ENCODE data around the gene SLC49A4. TPM values are rescaled to one million over a fixed set of nuclear protein-coding genes. Genes with fewer than 3 reads are reported as not detected.

SLC49A4 gene
- total and polyA plus RNA-seq, 12 donors = 2.2 to 40.8 (median 17.5) TPM

DNA sequence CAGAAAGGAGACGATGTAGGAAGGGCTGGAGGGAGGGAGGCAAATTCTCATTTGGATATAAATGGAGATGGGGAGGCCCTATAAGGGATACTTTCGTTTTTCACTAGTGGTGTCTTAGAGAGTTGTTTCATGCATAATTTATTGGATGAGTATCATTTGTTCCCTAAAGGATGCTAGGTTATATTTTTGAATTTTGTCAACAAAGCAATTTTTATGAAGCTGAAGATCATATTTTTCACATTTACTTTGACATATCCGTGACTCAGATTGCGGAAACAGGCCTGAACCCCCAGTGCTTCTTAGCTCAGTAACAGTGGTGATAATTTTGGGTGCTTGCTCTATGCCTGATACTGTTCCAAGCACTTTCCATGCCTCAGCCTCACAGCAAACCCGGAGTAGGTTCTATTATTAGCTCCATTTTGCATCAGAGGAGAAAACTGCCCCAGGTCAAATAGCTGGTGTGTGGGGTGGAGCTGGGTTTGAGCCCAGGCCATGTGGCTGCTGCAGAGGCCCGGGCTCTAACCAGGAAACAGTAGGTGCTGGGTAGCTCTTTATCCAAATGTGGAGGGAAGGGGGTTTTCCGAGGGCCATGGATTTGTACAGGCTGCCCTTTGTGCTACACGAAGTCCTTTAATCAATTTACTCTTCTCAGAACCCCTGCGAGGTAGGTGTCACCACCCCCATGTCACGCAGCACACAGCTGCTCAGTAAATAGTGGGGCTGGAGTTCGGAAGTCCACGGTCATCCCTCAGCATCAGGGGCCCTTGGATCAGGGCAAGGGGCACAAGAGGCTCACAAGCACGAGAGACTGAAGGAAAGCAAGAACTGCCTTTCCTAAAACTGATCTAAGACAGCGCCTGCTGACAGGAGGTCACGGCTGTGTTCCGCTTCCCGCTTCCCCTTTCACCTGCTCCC lies 99.1 kb downstream of the SLC49A4 start:
- H3K27me3 ChIP-seq = no peaks in the 10 kb centered on the region
- no peak overlapping the region for H3K4me3 ChIP-seq
- WGBS, 4 donors = 71 to 74% (median 72%) methylated on average over 16 to 17 of the region's 17 CpGs
- intact Hi-C loops (cut with DNase I) = no loop called here
- H3K27ac ChIP-seq = no peak overlapping the region
- DNase-seq = peak in 1 of 7 donors; percentile 62
- H3K9me3 ChIP-seq (replicated peaks in 1 of 3) = no peaks in the 10 kb centered on the region
- H3K4me1 ChIP-seq (replicated peaks in 1 of 2) = no peaks in the 10 kb centered on the region
- no peak for TF ChIP-seq POLR2A (IDR thresholded peaks at IDR 0.05)
- TF ChIP-seq CTCF (IDR thresholded peaks at IDR 0.05) = no peak
- no peaks in the 10 kb centered on the region for H3K36me3 ChIP-seq (replicated peaks in 1 of 2)

DNA sequence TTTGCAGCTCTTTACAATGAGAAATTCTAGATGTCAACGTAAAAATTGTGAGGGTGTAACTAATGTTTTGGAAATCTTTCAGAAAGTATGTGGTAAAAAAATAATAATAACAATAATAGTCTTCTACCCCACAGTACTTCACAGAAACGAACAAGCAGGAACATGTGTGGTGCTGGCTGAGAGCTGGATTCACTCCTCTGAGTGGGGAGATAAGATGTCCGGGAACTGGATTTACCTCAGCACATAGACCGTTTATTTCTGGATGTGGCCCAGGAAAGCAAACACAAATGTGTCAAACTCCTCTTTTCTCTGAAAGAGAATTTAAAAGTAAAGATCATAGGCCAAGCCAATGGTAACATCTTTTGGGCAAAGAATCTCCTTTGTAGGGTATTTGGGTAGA lies 103.4 kb downstream of the SLC49A4 start:
- intact Hi-C loops (cut with DNase I) = no loop called here
- TF ChIP-seq CTCF (IDR thresholded peaks at IDR 0.05) (no peak), POLR2A (IDR thresholded peaks at IDR 0.05) (no peak)
- Histone ChIP-seq H3K36me3 (replicated peaks in 1 of 2) (no peaks in the 10 kb centered on the region), H3K27me3 (no peaks in the 10 kb centered on the region), H3K4me1 (replicated peaks in 1 of 2) (no peaks in the 10 kb centered on the region), H3K9me3 (replicated peaks in 1 of 3) (no peaks in the 10 kb centered on the region), H3K4me3 (no peak overlapping the region), H3K27ac (no peak overlapping the region)
- 61 to 65% (median 63%) methylated on average over 4 of the region's 4 CpGs for WGBS, 4 donors
- DNase-seq = no peak

GRCh38 chr3:122902326-122902725 lies 107.5 kb downstream of the SLC49A4 start:
- DNase-seq = no peak
- 77 to 94% (median 85%) methylated on average over 2 of the region's 2 CpGs for WGBS, 4 donors
- no peaks in the 10 kb centered on the region for H3K4me1 ChIP-seq (replicated peaks in 1 of 2)
- H3K36me3 ChIP-seq (replicated peaks in 1 of 2) = no peaks in the 10 kb centered on the region
- H3K27ac ChIP-seq = no peak overlapping the region
- no peak overlapping the region for H3K4me3 ChIP-seq
- intact Hi-C loops (cut with DNase I) = no loop called here
- no peak for TF ChIP-seq POLR2A (IDR thresholded peaks at IDR 0.05)
- no peak for TF ChIP-seq CTCF (IDR thresholded peaks at IDR 0.05)
- no peaks in the 10 kb centered on the region for H3K27me3 ChIP-seq
- H3K9me3 ChIP-seq (replicated peaks in 1 of 3) = peaks cover 0 to 5% (median 0%) of the 10 kb centered on the region in 3 donors

GRCh38 chr3:122903171-122903570 lies 108.3 kb downstream of the SLC49A4 start:
- no peak overlapping the region for H3K4me3 ChIP-seq
- peaks cover 0 to 5% (median 0%) of the 10 kb centered on the region in 3 donors for H3K9me3 ChIP-seq (replicated peaks in 1 of 3)
- intact Hi-C loops (cut with DNase I) = no loop called here
- H3K36me3 ChIP-seq (replicated peaks in 1 of 2) = no peaks in the 10 kb centered on the region
- no peak overlapping the region for H3K27ac ChIP-seq
- 52 to 90% (median 68%) methylated on average over 2 to 4 of the region's 4 CpGs for WGBS, 4 donors
- no peaks in the 10 kb centered on the region for H3K4me1 ChIP-seq (replicated peaks in 1 of 2)
- H3K27me3 ChIP-seq = no peaks in the 10 kb centered on the region
- TF ChIP-seq CTCF (IDR thresholded peaks at IDR 0.05) = no peak
- no peak for TF ChIP-seq POLR2A (IDR thresholded peaks at IDR 0.05)
- no peak for DNase-seq

Measured in adrenal gland (tissue), 12 donors.